H9 (cell line): Measurements from ENCODE around the gene MUC22. TPM values are rescaled to one million over a fixed set of nuclear protein-coding genes. Genes with fewer than 3 reads are reported as not detected.

Source experiments
- DNase-seq: peaks from one replicate; pipeline ENCODE4 v3.0.0-alpha.2; 2017
- H2AFZ ChIP-seq: one replicate; pipeline ENCODE4 v1.6.1; 2013; ENCODE audit warnings: mild to moderate bottlenecking, low read length, control low read depth, moderate library complexity
- H2AK5ac ChIP-seq: 2 replicates; pipeline ENCODE4 v1.6.1; 2013; ENCODE audit warnings: low read length, control low read depth, mixed read lengths; ENCODE audit not compliant: insufficient read length
- H2BK120ac ChIP-seq: one replicate; pipeline ENCODE4 v1.6.1; 2013; ENCODE audit warnings: low read depth, mild to moderate bottlenecking, low read length, control low read depth, inconsistent platforms; ENCODE audit not compliant: poor library complexity, severe bottlenecking
- H2BK12ac ChIP-seq: 2 replicates; pipeline ENCODE4 v1.6.1; 2013; ENCODE audit warnings: low read length, control low read depth, mixed read lengths, low read depth; ENCODE audit not compliant: insufficient read length
- H2BK15ac ChIP-seq: 2 replicates; pipeline ENCODE4 v1.6.1; 2013; ENCODE audit warnings: low read depth, low read length, control low read depth
- H2BK20ac ChIP-seq: one replicate; pipeline ENCODE4 v1.6.1; 2013; ENCODE audit warnings: low read depth, mild to moderate bottlenecking, low read length, control low read depth, inconsistent platforms; ENCODE audit not compliant: poor library complexity, severe bottlenecking
- H2BK5ac ChIP-seq: 2 replicates; pipeline ENCODE4 v1.6.1; 2013; ENCODE audit warnings: low read length, control low read depth, mixed read lengths; ENCODE audit not compliant: insufficient read length
- H3K14ac ChIP-seq: 2 replicates; pipeline ENCODE4 v1.6.1; 2013; ENCODE audit warnings: low read length, control low read depth; ENCODE audit not compliant: insufficient read depth
- H3K18ac ChIP-seq: 2 replicates; pipeline ENCODE4 v1.6.1; 2013; ENCODE audit warnings: low read depth, mild to moderate bottlenecking, mixed read lengths, low read length, control low read depth; ENCODE audit not compliant: insufficient read length
- H3K23ac ChIP-seq: 2 replicates; pipeline ENCODE4 v1.6.1; 2013; ENCODE audit warnings: low read length, control low read depth, mixed read lengths, low read depth; ENCODE audit not compliant: insufficient read length
- H3K23me2 ChIP-seq: 2 replicates; pipeline ENCODE4 v1.6.1; 2013; ENCODE audit warnings: low read depth, mild to moderate bottlenecking, mixed read lengths, low read length, control low read depth; ENCODE audit not compliant: insufficient read length, poor library complexity, severe bottlenecking
- H3K27ac ChIP-seq: 2 replicates; pipeline ENCODE4 v1.5.1; 2013; ENCODE audit warnings: low read length, control low read depth, mixed read lengths, low read depth; ENCODE audit not compliant: insufficient read length
- H3K27me3 ChIP-seq: 2 replicates; pipeline ENCODE4 v1.6.1; 2013; ENCODE audit warnings: low read length, control low read depth, inconsistent platforms; ENCODE audit not compliant: insufficient read depth
- H3K4ac ChIP-seq: 2 replicates; pipeline ENCODE4 v1.6.1; 2013; ENCODE audit warnings: low read depth, mild to moderate bottlenecking, control low read depth, inconsistent platforms, low read length, moderate library complexity
- H3K4me1 ChIP-seq: 2 replicates; pipeline ENCODE4 v1.6.1; 2013; ENCODE audit warnings: low read length, control low read depth, inconsistent platforms; ENCODE audit not compliant: insufficient read depth
- H3K4me2 ChIP-seq: 2 replicates; pipeline ENCODE4 v1.6.1; 2013; ENCODE audit warnings: low read length, control low read depth, mixed read lengths; ENCODE audit not compliant: insufficient read length, insufficient read depth
- H3K56ac ChIP-seq: 2 replicates; pipeline ENCODE4 v1.6.1; 2013; ENCODE audit warnings: low read depth, mild to moderate bottlenecking, mixed read lengths, low read length, control low read depth; ENCODE audit not compliant: insufficient read length
- H3K79me1 ChIP-seq: 2 replicates; pipeline ENCODE4 v1.6.1; 2013; ENCODE audit warnings: low read depth, mild to moderate bottlenecking, moderate library complexity, low read length, control low read depth, inconsistent platforms; ENCODE audit not compliant: insufficient read depth, poor library complexity, severe bottlenecking
- H3K79me2 ChIP-seq: 2 replicates; pipeline ENCODE4 v1.6.1; 2013; ENCODE audit warnings: low read length, control low read depth, inconsistent platforms; ENCODE audit not compliant: insufficient read depth
- H3K9ac ChIP-seq: 2 replicates; pipeline ENCODE4 v1.6.1; 2013; ENCODE audit warnings: low read length, control low read depth, mixed read lengths; ENCODE audit not compliant: insufficient read length; ENCODE audit errors: extremely low read depth
- H3K9me3 ChIP-seq: one replicate; pipeline ENCODE4 v1.6.1; 2013; ENCODE audit warnings: low read depth, low read length, inconsistent platforms; ENCODE audit not compliant: control insufficient read depth
- H3T11ph ChIP-seq: one replicate; pipeline ENCODE4 v1.6.1; 2013; ENCODE audit warnings: mild to moderate bottlenecking, low read length, control low read depth, inconsistent platforms
- H4K20me1 ChIP-seq: one replicate; pipeline ENCODE4 v1.6.1; 2013; ENCODE audit not compliant: control insufficient read depth, insufficient read length, insufficient read depth
- H4K5ac ChIP-seq: 2 replicates; pipeline ENCODE4 v1.6.1; 2013; ENCODE audit warnings: low read depth, mild to moderate bottlenecking, mixed read lengths, low read length, control low read depth; ENCODE audit not compliant: insufficient read length
- H4K8ac ChIP-seq: replicated peaks from 2 replicates; pipeline ENCODE4 v1.6.1; 2013; ENCODE audit warnings: low read length, control low read depth, mixed read lengths, low read depth; ENCODE audit not compliant: insufficient read length
- H4K91ac ChIP-seq: 2 replicates; pipeline ENCODE4 v1.6.1; 2013; ENCODE audit warnings: low read depth, mild to moderate bottlenecking, moderate library complexity, mixed read lengths, low read length, control low read depth; ENCODE audit not compliant: insufficient read length
- H3K27ac Mint-ChIP-seq, 3 experiments: 2 replicates in 2 of 3; 3 replicates in 1 of 3; pipeline ENCODE4 v1.8.0; 2020 to 2021; ENCODE audit warnings: mixed read lengths in 3 of 3, mild to moderate bottlenecking in 1 of 3, moderate library complexity in 1 of 3
- H3K27me3 Mint-ChIP-seq: 2 replicates; pipeline ENCODE4 v1.8.0; 2021; ENCODE audit warnings: low read depth, mild to moderate bottlenecking, moderate library complexity, mixed read lengths
- H3K36me3 Mint-ChIP-seq, 3 experiments: 2 replicates in 2 of 3; 3 replicates in 1 of 3; pipeline ENCODE4 v1.8.0; 2020 to 2021; ENCODE audit warnings: low read depth in 3 of 3, mixed read lengths in 3 of 3; ENCODE audit not compliant: insufficient read depth in 1 of 3
- H3K4me1 Mint-ChIP-seq, 2 experiments: 2 replicates each; pipeline ENCODE4 v1.8.0; 2020; ENCODE audit warnings: mixed read lengths in 2 of 2
- H3K4me3 Mint-ChIP-seq, 2 experiments: 2 replicates in 1 of 2; 3 replicates in 1 of 2; pipeline ENCODE4 v1.8.0; 2020 to 2021; ENCODE audit warnings: mild to moderate bottlenecking in 2 of 2, mixed read lengths in 2 of 2, moderate library complexity in 1 of 2
- H3K9me3 Mint-ChIP-seq, 2 experiments: 2 replicates in 1 of 2; 3 replicates in 1 of 2; pipeline ENCODE4 v1.8.0; 2020; ENCODE audit warnings: mild to moderate bottlenecking in 2 of 2, mixed read lengths in 2 of 2, moderate library complexity in 1 of 2
- WGBS: extraction: QIAGEN DNeasy Blood & Tissue Kit; methylation state at CpG from one replicate; pipeline ENCODE4 v1.1.7; 2013; ENCODE audit warnings: missing lambda C conversion rate, low lambda C conversion rate, mixed read lengths; ENCODE audit not compliant: insufficient read length; ENCODE audit errors: extremely low coverage; 5-methylcytosine and 5-hydroxymethylcytosine counted together
- total RNA-seq: library from RNA; stranded (reverse); gene quantifications from 2 replicates; pipeline ENCODE4 v1.2.1, GENCODE V29; 2021
- TF ChIP-seq, protein P1 (sequence below): fragments of 200-600 bp; sonication (generic); conservative IDR thresholded peaks from 3 replicates; pipeline ENCODE4 v1.8.0; 2021; ENCODE audit warnings: antibody characterized with exemption, mild to moderate bottlenecking

MUC22 gene
- total RNA-seq, 1 experiment from 2014 or later, result not detected

DNA sequence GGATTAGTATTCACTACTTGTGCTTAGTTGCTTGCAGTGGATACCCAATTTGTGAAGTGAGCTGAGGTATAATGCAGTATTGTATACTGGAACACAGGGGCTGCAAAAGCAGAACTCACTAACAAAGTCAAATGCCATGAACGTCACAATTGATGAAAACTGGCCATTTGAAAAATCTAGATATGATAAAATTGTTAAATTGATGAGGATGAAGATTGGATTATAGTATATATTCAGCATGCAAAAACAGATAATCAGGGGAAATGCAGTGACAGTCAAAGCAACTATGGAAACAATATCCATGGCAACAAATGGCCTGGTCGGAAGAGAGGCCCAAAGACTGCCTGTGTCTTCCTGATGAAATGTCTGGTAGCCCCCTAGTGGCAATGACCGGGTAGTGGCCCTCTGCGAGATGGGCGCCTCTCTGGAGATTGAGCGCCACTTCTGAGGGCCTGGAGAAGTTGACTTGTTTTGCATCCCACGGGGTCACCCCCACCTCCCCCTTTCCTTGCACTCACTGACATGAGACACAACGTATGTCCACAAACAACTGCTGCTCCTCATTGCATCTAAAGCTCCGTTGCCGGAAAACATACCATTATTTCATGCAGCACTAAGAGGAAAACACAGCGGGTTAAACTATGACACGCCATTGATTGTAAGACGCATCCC is 58.5 kb downstream of the MUC22 start:
- H4K91ac ChIP-seq, result no peak overlapping the region
- H3K9me3 ChIP-seq, result no peaks in the 10 kb centered on the region
- H3K4me1 ChIP-seq, result peaks cover 2% of the 10 kb centered on the region; the same call in 1 of the 2 replicates
- H3K79me1 ChIP-seq, result no peaks in the 10 kb centered on the region
- H2BK20ac ChIP-seq, result no peak overlapping the region
- no peak overlapping the region for H3K27ac ChIP-seq
- Mint-ChIP-seq H3K4me1 (peaks cover 39 to 40% of the 10 kb centered on the region in 2 experiments), H3K4me3 (no peak overlapping the region), H3K9me3 (peaks cover 0 to 8% of the 10 kb centered on the region in 2 experiments; a peak in 2 of 5 replicates), H3K27me3 (no peaks in the 10 kb centered on the region; the same call in 1 of the 2 replicates), H3K27ac (peak overlapping the region in 1 of 3 experiments; percentile 39; a peak in 1 of 7 replicates), H3K36me3 (no peaks in the 10 kb centered on the region)
- no peak overlapping the region for H4K5ac ChIP-seq
- no peaks in the 10 kb centered on the region for H4K20me1 ChIP-seq
- no peak overlapping the region for H3K9ac ChIP-seq
- no peak overlapping the region for H3K14ac ChIP-seq
- WGBS, result no CpG with 5 or more reads among the region's 13 CpGs
- no peak overlapping the region for H2BK12ac ChIP-seq
- H3K18ac ChIP-seq, result no peak overlapping the region
- no peaks in the 10 kb centered on the region for H3K23me2 ChIP-seq
- no peak overlapping the region for H2BK15ac ChIP-seq
- no peaks in the 10 kb centered on the region for H3K27me3 ChIP-seq
- TF ChIP-seq, protein P1, sequence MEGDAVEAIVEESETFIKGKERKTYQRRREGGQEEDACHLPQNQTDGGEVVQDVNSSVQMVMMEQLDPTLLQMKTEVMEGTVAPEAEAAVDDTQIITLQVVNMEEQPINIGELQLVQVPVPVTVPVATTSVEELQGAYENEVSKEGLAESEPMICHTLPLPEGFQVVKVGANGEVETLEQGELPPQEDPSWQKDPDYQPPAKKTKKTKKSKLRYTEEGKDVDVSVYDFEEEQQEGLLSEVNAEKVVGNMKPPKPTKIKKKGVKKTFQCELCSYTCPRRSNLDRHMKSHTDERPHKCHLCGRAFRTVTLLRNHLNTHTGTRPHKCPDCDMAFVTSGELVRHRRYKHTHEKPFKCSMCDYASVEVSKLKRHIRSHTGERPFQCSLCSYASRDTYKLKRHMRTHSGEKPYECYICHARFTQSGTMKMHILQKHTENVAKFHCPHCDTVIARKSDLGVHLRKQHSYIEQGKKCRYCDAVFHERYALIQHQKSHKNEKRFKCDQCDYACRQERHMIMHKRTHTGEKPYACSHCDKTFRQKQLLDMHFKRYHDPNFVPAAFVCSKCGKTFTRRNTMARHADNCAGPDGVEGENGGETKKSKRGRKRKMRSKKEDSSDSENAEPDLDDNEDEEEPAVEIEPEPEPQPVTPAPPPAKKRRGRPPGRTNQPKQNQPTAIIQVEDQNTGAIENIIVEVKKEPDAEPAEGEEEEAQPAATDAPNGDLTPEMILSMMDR, result peak; percentile 95
- H2AK5ac ChIP-seq, result no peak overlapping the region
- H3K56ac ChIP-seq, result no peak overlapping the region
- H2AFZ ChIP-seq, result no peak overlapping the region
- no peak overlapping the region for H3T11ph ChIP-seq
- H3K23ac ChIP-seq, result no peak overlapping the region
- H3K4me2 ChIP-seq, result no peak overlapping the region
- no peak overlapping the region for H2BK5ac ChIP-seq
- no peaks in the 10 kb centered on the region for H3K79me2 ChIP-seq
- no peak overlapping the region for H2BK120ac ChIP-seq
- no peak overlapping the region for H3K4ac ChIP-seq
- H4K8ac ChIP-seq, result no peak overlapping the region
- DNase-seq, result peak; percentile 88
